Measurements from ENCODE around the gene ADAMTSL3. TPM values are rescaled to one million over a fixed set of nuclear protein-coding genes. Genes with fewer than 3 reads are reported as not detected.

The ADAMTSL3 gene
- total RNA-seq, 1 experiment from 2014 or later, result 0.23 TPM

GRCh38 chr15:83650831-83651230, 3.1 kb upstream of the ADAMTSL3 start:
- Histone ChIP-seq H3K4me3 (no peak overlapping the region), H3K36me3 (no peaks in the 10 kb centered on the region), H3K9me3 (no peaks in the 10 kb centered on the region), H3K27me3 (peaks cover 35% of the 10 kb centered on the region)
- no peak for DNase-seq

GRCh38 chr15:83651541-83651940, 2.4 kb upstream of the ADAMTSL3 start:
- no peaks in the 10 kb centered on the region for H3K36me3 ChIP-seq
- H3K4me3 ChIP-seq, result no peak overlapping the region
- no peak for DNase-seq
- peaks cover 42% of the 10 kb centered on the region for H3K27me3 ChIP-seq
- H3K9me3 ChIP-seq, result no peaks in the 10 kb centered on the region

- no peaks in the 10 kb centered on the region for H3K36me3 ChIP-seq
- H3K9me3 ChIP-seq, result no peaks in the 10 kb centered on the region
- no peak for DNase-seq
- peaks cover 41% of the 10 kb centered on the region for H3K27me3 ChIP-seq
- no peak overlapping the region for H3K4me3 ChIP-seq
Observed at GRCh38 chr15:83652626-83653204, 1.2 kb upstream of the ADAMTSL3 start.

- no peak for DNase-seq
- H3K4me3 ChIP-seq, result no peak overlapping the region
Observed at GRCh38 chr15:83653288-83653638, 660 bp upstream of the ADAMTSL3 start.

GRCh38 chr15:83654379-83655236, 685 bp downstream of the ADAMTSL3 start:
- Histone ChIP-seq H3K9me3 (no peaks in the 10 kb centered on the region), H3K27me3 (peaks cover 41% of the 10 kb centered on the region), H3K36me3 (no peaks in the 10 kb centered on the region), H3K4me3 (peak overlapping the region; percentile 34)
- peak; percentile 12 for DNase-seq

More at GRCh38 chr15:83653288-83653638, 660 bp upstream of the ADAMTSL3 start:
- H3K9me3 ChIP-seq, result no peaks in the 10 kb centered on the region
- H3K36me3 ChIP-seq, result no peaks in the 10 kb centered on the region
- peaks cover 41% of the 10 kb centered on the region for H3K27me3 ChIP-seq

- Histone ChIP-seq H3K9me3 (no peaks in the 10 kb centered on the region), H3K36me3 (no peaks in the 10 kb centered on the region), H3K4me3 (no peak overlapping the region), H3K27me3 (peaks cover 37% of the 10 kb centered on the region)
- no peak for DNase-seq
Observed at GRCh38 chr15:83655237-83655616, 1.3 kb downstream of the ADAMTSL3 start.

GRCh38 chr15:83656192-83656591, 2.3 kb downstream of the ADAMTSL3 start:
- peaks cover 37% of the 10 kb centered on the region for H3K27me3 ChIP-seq
- no peaks in the 10 kb centered on the region for H3K36me3 ChIP-seq
- DNase-seq, result no peak
- no peaks in the 10 kb centered on the region for H3K9me3 ChIP-seq
- H3K4me3 ChIP-seq, result no peak overlapping the region

- no peaks in the 10 kb centered on the region for H3K36me3 ChIP-seq
- peaks cover 37% of the 10 kb centered on the region for H3K27me3 ChIP-seq
- no peaks in the 10 kb centered on the region for H3K9me3 ChIP-seq
- DNase-seq, result no peak
- H3K4me3 ChIP-seq, result no peak overlapping the region
Observed at GRCh38 chr15:83656943-83657528, 3.1 kb downstream of the ADAMTSL3 start.

- no peak for DNase-seq
- Histone ChIP-seq H3K9me3 (no peaks in the 10 kb centered on the region), H3K36me3 (no peaks in the 10 kb centered on the region), H3K4me3 (no peak overlapping the region), H3K27me3 (peaks cover 33% of the 10 kb centered on the region)
Observed at GRCh38 chr15:83657549-83657948, 3.6 kb downstream of the ADAMTSL3 start.

GRCh38 chr15:83658430-83659416, 4.8 kb downstream of the ADAMTSL3 start:
- H3K27me3 ChIP-seq, result peaks cover 29% of the 10 kb centered on the region
- H3K9me3 ChIP-seq, result no peaks in the 10 kb centered on the region
- H3K36me3 ChIP-seq, result no peaks in the 10 kb centered on the region
- H3K4me3 ChIP-seq, result no peak overlapping the region
- DNase-seq, result no peak

- Histone ChIP-seq H3K9me3 (no peaks in the 10 kb centered on the region), H3K4me3 (no peak overlapping the region), H3K36me3 (no peaks in the 10 kb centered on the region), H3K27me3 (peaks cover 26% of the 10 kb centered on the region)
- DNase-seq, result no peak
Observed at GRCh38 chr15:83659417-83659812, 5.5 kb downstream of the ADAMTSL3 start.

- Histone ChIP-seq H3K4me3 (no peak overlapping the region), H3K9me3 (no peaks in the 10 kb centered on the region), H3K27me3 (peaks cover 8% of the 10 kb centered on the region; the same call in 1 of the 2 replicates), H3K36me3 (no peaks in the 10 kb centered on the region)
- no peak for DNase-seq
Observed at GRCh38 chr15:83665480-83665879, 11.6 kb downstream of the ADAMTSL3 start.

GRCh38 chr15:83670672-83671229, 16.8 kb downstream of the ADAMTSL3 start:
- Histone ChIP-seq H3K9me3 (peaks cover 5% of the 10 kb centered on the region; the same call in 1 of the 2 replicates), H3K27me3 (no peaks in the 10 kb centered on the region; the same call in 1 of the 2 replicates), H3K36me3 (no peaks in the 10 kb centered on the region), H3K4me3 (no peak overlapping the region)
- DNase-seq, result no peak

- no peak for DNase-seq
- H3K9me3 ChIP-seq, result peaks cover 5% of the 10 kb centered on the region; the same call in 1 of the 2 replicates
- H3K4me3 ChIP-seq, result no peak overlapping the region
- no peaks in the 10 kb centered on the region; the same call in 1 of the 2 replicates for H3K27me3 ChIP-seq
- no peaks in the 10 kb centered on the region for H3K36me3 ChIP-seq
Observed at GRCh38 chr15:83671603-83672002, 17.7 kb downstream of the ADAMTSL3 start.

GRCh38 chr15:83673385-83673784, 19.5 kb downstream of the ADAMTSL3 start:
- Histone ChIP-seq H3K4me3 (no peak overlapping the region), H3K27me3 (no peaks in the 10 kb centered on the region), H3K9me3 (peaks cover 13% of the 10 kb centered on the region; the same call in 1 of the 2 replicates), H3K36me3 (no peaks in the 10 kb centered on the region)
- no peak for DNase-seq

GRCh38 chr15:83682476-83683088, 28.7 kb downstream of the ADAMTSL3 start:
- H3K36me3 ChIP-seq, result no peaks in the 10 kb centered on the region
- peak; percentile 38 for DNase-seq
- H3K27me3 ChIP-seq, result peaks cover 2% of the 10 kb centered on the region; the same call in 1 of the 2 replicates
- no peak overlapping the region for H3K4me3 ChIP-seq
- peaks cover 10% of the 10 kb centered on the region; the same call in 1 of the 2 replicates for H3K9me3 ChIP-seq
